Liver (tissue), 9 donors: Measurements from ENCODE around the gene DCST2. TPM values are rescaled to one million over a fixed set of nuclear protein-coding genes. Genes with fewer than 3 reads are reported as not detected.

ENCODE experiments used
- DNase-seq: peaks from one replicate; pipeline ENCODE4 v3.0.0-alpha.2; 2017; ENCODE audit warnings: low spot score
- H3K27ac ChIP-seq, 2 donors: one replicate each; pipeline ENCODE4 v1.7.0; 2013; ENCODE audit warnings: inconsistent platforms in 2 of 2, low read length in 2 of 2, control low read depth in 1 of 2, low read depth in 1 of 2, mild to moderate bottlenecking in 1 of 2
- H3K27me3 ChIP-seq, 4 donors: one replicate each; pipeline versions ENCODE4 v1.6.1 to v1.7.0; 2013; ENCODE audit warnings: low read length in 3 of 4, inconsistent platforms in 1 of 4, mild to moderate bottlenecking in 1 of 4, moderate library complexity in 1 of 4; ENCODE audit not compliant: control insufficient read depth in 4 of 4, insufficient read depth in 4 of 4
- H3K36me3 ChIP-seq, 4 donors: one replicate each; pipeline versions ENCODE4 v1.6.1 to v1.7.0; 2013; ENCODE audit warnings: low read length in 3 of 4, mild to moderate bottlenecking in 3 of 4, low read depth in 1 of 4, moderate library complexity in 1 of 4; ENCODE audit not compliant: control insufficient read depth in 4 of 4, insufficient read depth in 3 of 4
- H3K4me1 ChIP-seq, 4 donors: one replicate each; pipeline versions ENCODE4 v1.6.1 to v1.7.0; 2013; ENCODE audit warnings: low read length in 3 of 4, mild to moderate bottlenecking in 3 of 4, moderate library complexity in 1 of 4; ENCODE audit not compliant: control insufficient read depth in 4 of 4, insufficient read depth in 4 of 4
- H3K4me3 ChIP-seq, 3 donors: one replicate each; pipeline versions ENCODE4 v1.6.1 to v1.7.0; 2013; ENCODE audit warnings: low read length in 3 of 3, control low read depth in 1 of 3, low read depth in 1 of 3, mild to moderate bottlenecking in 1 of 3
- H3K9ac ChIP-seq, 2 donors: one replicate each; pipeline ENCODE4 v1.7.0; 2013; ENCODE audit warnings: low read length in 2 of 2, mild to moderate bottlenecking in 2 of 2, moderate library complexity in 2 of 2, control low read depth in 1 of 2, low read depth in 1 of 2
- H3K9me3 ChIP-seq, 4 donors: one replicate each; pipeline versions ENCODE4 v1.6.1 to v1.7.0; 2013; ENCODE audit warnings: low read length in 3 of 4; ENCODE audit not compliant: control insufficient read depth in 4 of 4
- ATF3 ChIP-seq: IDR thresholded peaks from 2 replicates; pipeline ENCODE4 v1.6.1; 2016; ENCODE audit warnings: antibody characterized with exemption
- CTCF ChIP-seq: fragments of 150-350 bp; IDR thresholded peaks from 2 replicates; pipeline ENCODE4 v1.5.1; 2017; ENCODE audit warnings: improper control_type of control experiment, low read depth, low read length; ENCODE audit not compliant: missing input control
- EGR1 ChIP-seq, 2 donors: IDR thresholded peaks; 2 replicates each; pipeline ENCODE4 v1.6.1; 2016 to 2018; ENCODE audit warnings: antibody characterized with exemption in 2 of 2, low read depth in 2 of 2
- FOXA1 ChIP-seq: IDR thresholded peaks from 2 replicates; pipeline ENCODE4 v1.6.1; 2016; ENCODE audit warnings: antibody characterized with exemption
- FOXA2 ChIP-seq: IDR thresholded peaks from 2 replicates; pipeline ENCODE4 v1.6.1; 2016; ENCODE audit warnings: antibody characterized with exemption
- GABPA ChIP-seq, 2 donors: IDR thresholded peaks in 1 of 2; conservative IDR thresholded peaks in 1 of 2; 2 replicates each; pipeline ENCODE4 v1.6.1; 2016; ENCODE audit warnings: antibody characterized with exemption in 2 of 2, mild to moderate bottlenecking in 1 of 2, moderate library complexity in 1 of 2
- HNF4G ChIP-seq: IDR thresholded peaks from 2 replicates; pipeline ENCODE4 v1.6.1; 2016; ENCODE audit warnings: antibody characterized with exemption
- JUND ChIP-seq, 2 donors: IDR thresholded peaks; 2 replicates each; pipeline ENCODE4 v1.6.1; 2016; ENCODE audit warnings: antibody characterized with exemption in 2 of 2
- MAX ChIP-seq: IDR thresholded peaks from 2 replicates; pipeline ENCODE4 v1.6.1; 2016; ENCODE audit warnings: antibody characterized with exemption
- NR2F2 ChIP-seq: IDR thresholded peaks from 2 replicates; pipeline ENCODE4 v1.6.1; 2016; ENCODE audit warnings: antibody characterized with exemption
- RAD21 ChIP-seq, 2 donors: IDR thresholded peaks; 2 replicates each; pipeline ENCODE4 v1.6.1; 2016; ENCODE audit warnings: antibody characterized with exemption in 2 of 2, mild to moderate bottlenecking in 2 of 2
- REST ChIP-seq: IDR thresholded peaks from 2 replicates; pipeline ENCODE4 v1.6.1; 2016; ENCODE audit warnings: antibody characterized with exemption, mild to moderate bottlenecking
- RXRA ChIP-seq, 2 donors: IDR thresholded peaks; 2 replicates each; pipeline ENCODE4 v1.6.1; 2017 to 2018; ENCODE audit warnings: antibody characterized with exemption in 2 of 2, mild to moderate bottlenecking in 1 of 2
- SP1 ChIP-seq: IDR thresholded peaks from 2 replicates; pipeline ENCODE4 v1.6.1; 2018; ENCODE audit warnings: antibody characterized with exemption, mild to moderate bottlenecking
- TAF1 ChIP-seq: conservative IDR thresholded peaks from 2 replicates; pipeline ENCODE4 v1.6.1; 2016; ENCODE audit warnings: antibody characterized with exemption, mild to moderate bottlenecking
- YY1 ChIP-seq: IDR thresholded peaks from 2 replicates; pipeline ENCODE4 v1.6.1; 2016; ENCODE audit warnings: antibody characterized with exemption, mild to moderate bottlenecking
- ZBTB33 ChIP-seq: IDR thresholded peaks from 2 replicates; pipeline ENCODE4 v1.6.1; 2016; ENCODE audit warnings: antibody characterized with exemption
- WGBS: extraction: QIAGEN DNeasy Blood & Tissue Kit; methylation state at CpG from one replicate; pipeline ENCODE4 v1.1.7; 2013; 5-methylcytosine and 5-hydroxymethylcytosine counted together
- polyA plus RNA-seq, 2 donors: library from polyadenylated mRNA; stranded (reverse) in 1 of 2; unstranded in 1 of 2; fragments of 200-250 nt in 1 of 2; fragments of >200 nt in 1 of 2; fragmentation: Nextera tagmentation in 1 of 2; extraction: Ambion mirVana in 1 of 2; gene quantifications; one replicate each; pipeline versions ENCODE4 v1.2.1 to v1.2.3, GENCODE V29; 2013 to 2015
- total RNA-seq, 2 donors: library from RNA; depleted of rRNA; stranded (reverse); fragments of >200 nt; gene quantifications; one replicate each; pipeline ENCODE4 v1.2.3, GENCODE V29; 2014
- donor health status: healthy.
- donor health status: healthy.
- donor health status: healthy.
- donor health status: healthy.
- donor health status: healthy.

Gene DCST2
- total and polyA plus RNA-seq, 4 donors = 0.25 to 0.53 (median 0.27) TPM; not detected in 1

- WGBS = 96% methylated on average over 14 of the region's 14 CpGs
- Histone ChIP-seq H3K9ac (no peak overlapping the region), H3K4me1 (peaks cover 10 to 43% (median 32%) of the 10 kb centered on the region in 4 donors), H3K36me3 (no peaks in the 10 kb centered on the region), H3K27me3 (no peaks in the 10 kb centered on the region), H3K27ac (no peak overlapping the region), H3K4me3 (no peak overlapping the region), H3K9me3 (no peaks in the 10 kb centered on the region)
- no peak for DNase-seq
- TF ChIP-seq JUND (IDR thresholded peaks at IDR 0.05) (no peak), FOXA1 (no peak), ATF3 (no peak), HNF4G (no peak), MAX (no peak), SP1 (no peak), RXRA (IDR thresholded peaks at IDR 0.05) (no peak), RAD21 (IDR thresholded peaks at IDR 0.05) (no peak), REST (no peak), TAF1 (no peak), CTCF (no peak), EGR1 (IDR thresholded peaks at IDR 0.05; ENCODE audit: low read depth in 2 of 2) (no peak), NR2F2 (no peak), FOXA2 (no peak), YY1 (no peak)
Observed at GRCh38 chr1:155040358-155041093, 6.9 kb upstream of the DCST2 start.

- Histone ChIP-seq H3K27me3 (no peaks in the 10 kb centered on the region), H3K4me1 (peaks cover 8 to 32% (median 22%) of the 10 kb centered on the region in 4 donors), H3K9ac (no peak overlapping the region), H3K36me3 (no peaks in the 10 kb centered on the region), H3K4me3 (no peak overlapping the region), H3K9me3 (no peaks in the 10 kb centered on the region), H3K27ac (peak overlapping the region in 1 of 2 donors; percentile 38)
- DNase-seq = no peak
- 81% methylated on average over 4 of the region's 4 CpGs for WGBS
- TF ChIP-seq NR2F2 = no peak
- TF ChIP-seq GABPA (IDR thresholded peaks at IDR 0.05 in 1 of 2, conservative IDR thresholded peaks at IDR 0.05 in 1 of 2) = no peak
- no peak for TF ChIP-seq SP1
- TF ChIP-seq ZBTB33 = no peak
- no peak for TF ChIP-seq YY1
- TF ChIP-seq ATF3 = no peak
- no peak for TF ChIP-seq HNF4G
- no peak for TF ChIP-seq RXRA (IDR thresholded peaks at IDR 0.05)
- no peak for TF ChIP-seq REST
- no peak for TF ChIP-seq EGR1 (IDR thresholded peaks at IDR 0.05; ENCODE audit: low read depth in 2 of 2)
- TF ChIP-seq RAD21 (IDR thresholded peaks at IDR 0.05) = no peak
Observed at GRCh38 chr1:155039308-155039669, 5.7 kb upstream of the DCST2 start.
